H1 (cell line): ENCODE results near the gene CREB3L1. TPM values are rescaled to one million over a fixed set of nuclear protein-coding genes. Genes with fewer than 3 reads are reported as not detected.

Source experiments
- CTCF ChIA-PET: fragments of 300-600 bp; sonication (Branson Sonifier 250); formaldehyde crosslinking; loops from one replicate; lab custom pipeline; 2021; ENCODE audit not compliant: partially characterized antibody; lab: Charles Lee
- POLR2A ChIA-PET: fragments of 300-600 bp; sonication (Branson Sonifier 250); formaldehyde crosslinking; loops from one replicate; lab custom pipeline; 2021; ENCODE audit warnings: inconsistent platforms; ENCODE audit not compliant: partially characterized antibody; lab: Charles Lee
- DNase-seq, 2 experiments: peaks; one replicate each; pipeline versions ENCODE4 v3.0.0 to v3.0.0-alpha.2; 2010 to 2022; ENCODE audit warnings: low spot score in 2 of 2, low read depth in 1 of 2, mixed read lengths in 1 of 2
- FAIRE-seq: peaks from 2 replicates; lab custom pipeline; 2011; peaks lifted over from hg19 to GRCh38; lab: Jason Lieb, UNC
- H2AFZ ChIP-seq: 2 replicates; pipeline ENCODE4 v1.8.1; 2012; ENCODE audit warnings: low read length, inconsistent platforms
- H2AK5ac ChIP-seq: 2 replicates; pipeline ENCODE4 v1.6.1; 2013; ENCODE audit warnings: low read depth, low read length
- H2BK120ac ChIP-seq: replicated peaks from 2 replicates; pipeline ENCODE3; 2013; ENCODE audit warnings: low read depth, low read length, inconsistent platforms
- H2BK12ac ChIP-seq: 2 replicates; pipeline ENCODE4 v1.6.1; 2013; ENCODE audit warnings: low read depth, low read length
- H2BK15ac ChIP-seq: 2 replicates; pipeline ENCODE4 v1.6.1; 2013; ENCODE audit warnings: low read length
- H2BK20ac ChIP-seq: 2 replicates; pipeline ENCODE4 v1.6.1; 2013; ENCODE audit warnings: low read length
- H2BK5ac ChIP-seq: 2 replicates; pipeline ENCODE4 v1.6.1; 2013; ENCODE audit warnings: low read depth, low read length
- H3K14ac ChIP-seq: 2 replicates; pipeline ENCODE4 v1.6.1; 2013; ENCODE audit warnings: inconsistent platforms; ENCODE audit not compliant: insufficient read length
- H3K18ac ChIP-seq: 2 replicates; pipeline ENCODE4 v1.6.1; 2013; ENCODE audit warnings: low read length; ENCODE audit errors: extremely low read depth
- H3K23ac ChIP-seq: 2 replicates; pipeline ENCODE4 v1.6.1; 2013; ENCODE audit warnings: inconsistent platforms; ENCODE audit not compliant: insufficient read length
- H3K23me2 ChIP-seq: 2 replicates; pipeline ENCODE4 v1.6.1; 2013; ENCODE audit warnings: low read depth, low read length
- H3K27ac ChIP-seq: 2 replicates; pipeline ENCODE4 v1.6.1; 2011; ENCODE audit warnings: low read depth, low read length, inconsistent platforms
- H3K27me3 ChIP-seq, 4 experiments: replicated peaks in 1 of 4; 1 replicate in 1 of 4; 2 replicates in 3 of 4; pipeline versions ENCODE4 v1.6.1 to v1.8.1; 2011 to 2013; ENCODE audit warnings: low read length in 3 of 4, mild to moderate bottlenecking in 3 of 4, inconsistent platforms in 2 of 4, mixed read lengths in 2 of 4, moderate library complexity in 1 of 4; ENCODE audit not compliant: control insufficient read depth in 3 of 4, insufficient read depth in 3 of 4; ENCODE audit errors: extremely low read depth in 1 of 4
- H3K36me3 ChIP-seq, 4 experiments: 2 replicates each; pipeline versions ENCODE4 v1.6.1 to v1.8.1; 2011 to 2013; ENCODE audit warnings: mild to moderate bottlenecking in 4 of 4, low read length in 3 of 4, moderate library complexity in 2 of 4, control low read depth in 1 of 4, inconsistent platforms in 1 of 4; ENCODE audit not compliant: insufficient read depth in 4 of 4, control insufficient read depth in 2 of 4
- H3K4ac ChIP-seq: replicated peaks from 2 replicates; pipeline ENCODE3; 2013; ENCODE audit warnings: low read length, low read depth, mixed read lengths, inconsistent platforms; ENCODE audit not compliant: insufficient read length
- H3K4me1 ChIP-seq, 4 experiments: replicated peaks in 1 of 4; 1 replicate in 1 of 4; 2 replicates in 3 of 4; pipeline versions ENCODE4 v1.6.1 to v1.8.1; 2011 to 2013; ENCODE audit warnings: low read length in 3 of 4, inconsistent platforms in 2 of 4, mixed read lengths in 1 of 4; ENCODE audit not compliant: insufficient read depth in 4 of 4, control insufficient read depth in 3 of 4
- H3K4me2 ChIP-seq, 2 experiments: 2 replicates each; pipeline versions ENCODE4 v1.6.1 to v1.8.1; 2011 to 2013; ENCODE audit warnings: low read depth in 2 of 2, low read length in 2 of 2, control low read depth in 1 of 2, inconsistent platforms in 1 of 2, mild to moderate bottlenecking in 1 of 2; ENCODE audit not compliant: insufficient read depth in 1 of 2
- H3K4me3 ChIP-seq, 4 experiments: fragments of 200-600, 300-600 bp in 1 of 4; sonication (generic), shearing (Covaris generic), sonication (Bioruptor Twin) in 1 of 4; 2 replicates each; pipeline versions ENCODE4 v1.5.1 to v1.8.1; 2011 to 2016; ENCODE audit warnings: low read length in 4 of 4, low read depth in 3 of 4, control low read depth in 2 of 4, inconsistent platforms in 2 of 4, mild to moderate bottlenecking in 2 of 4, mixed read lengths in 1 of 4, moderate library complexity in 1 of 4; ENCODE audit not compliant: insufficient read depth in 2 of 4; ENCODE audit errors: extremely low read depth in 1 of 4
- H3K56ac ChIP-seq: replicated peaks from 2 replicates; pipeline ENCODE3; 2013; ENCODE audit warnings: low read depth, mild to moderate bottlenecking, mixed read lengths, low read length, inconsistent platforms; ENCODE audit not compliant: insufficient read length
- H3K79me1 ChIP-seq: 2 replicates; pipeline ENCODE4 v1.6.1; 2013; ENCODE audit warnings: low read depth, low read length, control low read depth
- H3K79me2 ChIP-seq, 2 experiments: 2 replicates each; pipeline versions ENCODE4 v1.6.1 to v1.8.1; 2012 to 2013; ENCODE audit warnings: low read length in 2 of 2, mild to moderate bottlenecking in 2 of 2, inconsistent platforms in 1 of 2; ENCODE audit not compliant: insufficient read depth in 2 of 2, control insufficient read depth in 1 of 2
- H3K9ac ChIP-seq, 4 experiments: replicated peaks in 1 of 4; 1 replicate in 1 of 4; 2 replicates in 3 of 4; pipeline versions ENCODE4 v1.6.1 to v1.8.1; 2011 to 2013; ENCODE audit warnings: low read depth in 3 of 4, low read length in 3 of 4, control low read depth in 2 of 4, mild to moderate bottlenecking in 2 of 4, moderate library complexity in 2 of 4, inconsistent platforms in 1 of 4; ENCODE audit errors: extremely low read depth in 1 of 4
- H3K9me3 ChIP-seq, 2 experiments: 2 replicates each; pipeline versions ENCODE4 v1.6.1 to v1.8.1; 2012 to 2013; ENCODE audit warnings: mild to moderate bottlenecking in 2 of 2, moderate library complexity in 2 of 2, control low read depth in 1 of 2, inconsistent platforms in 1 of 2, low read depth in 1 of 2, low read length in 1 of 2, mixed read lengths in 1 of 2; ENCODE audit not compliant: insufficient read depth in 2 of 2
- H4K20me1 ChIP-seq, 2 experiments: replicated peaks in 1 of 2; 2 replicates each; pipeline versions ENCODE3 to v1.8.1; 2011 to 2013; ENCODE audit warnings: inconsistent platforms in 2 of 2, low read length in 2 of 2, mild to moderate bottlenecking in 1 of 2; ENCODE audit not compliant: insufficient read depth in 2 of 2, control insufficient read depth in 1 of 2
- H4K5ac ChIP-seq: 2 replicates; pipeline ENCODE4 v1.6.1; 2013; ENCODE audit warnings: low read length, low read depth, mixed read lengths, inconsistent platforms; ENCODE audit not compliant: insufficient read length
- H4K8ac ChIP-seq: 2 replicates; pipeline ENCODE4 v1.8.0; 2013; ENCODE audit warnings: mild to moderate bottlenecking, moderate library complexity, low read length, inconsistent platforms; ENCODE audit not compliant: insufficient read depth; ENCODE audit errors: extremely low read depth
- H4K91ac ChIP-seq: replicated peaks from 2 replicates; pipeline ENCODE3; 2013; ENCODE audit warnings: low read length, mixed read lengths, inconsistent platforms; ENCODE audit not compliant: insufficient read length
- ASH2L ChIP-seq: fragments of 200-600, 300-600 bp; sonication (generic); IDR thresholded peaks from one replicate; pipeline ENCODE4 v1.7.1; 2017; ENCODE audit warnings: low read length
- EZH2 ChIP-seq: fragments of 200-600 bp; sonication (generic); IDR thresholded peaks from 2 replicates; pipeline ENCODE4 v1.7.1; 2012; ENCODE audit warnings: low read depth, mild to moderate bottlenecking, moderate library complexity, low read length, inconsistent platforms; ENCODE audit not compliant: severe bottlenecking
- GABPA ChIP-seq: IDR thresholded peaks from 2 replicates; pipeline ENCODE4 v1.6.1; 2011; ENCODE audit warnings: mild to moderate bottlenecking, low read length, moderate library complexity, borderline replicate concordance; ENCODE audit not compliant: insufficient read depth
- KDM5A ChIP-seq: fragments of 200-600 bp; IDR thresholded peaks from 2 replicates; pipeline ENCODE4 v1.7.1; 2012; ENCODE audit warnings: mild to moderate bottlenecking, low read length, inconsistent platforms, mixed read lengths
- MAX ChIP-seq: IDR thresholded peaks from 2 replicates; pipeline ENCODE4 v1.6.1; 2012; ENCODE audit warnings: inconsistent platforms
- RXRA ChIP-seq: IDR thresholded peaks from 2 replicates; pipeline ENCODE4 v1.6.1; 2011; ENCODE audit warnings: low read depth, mild to moderate bottlenecking, low read length, moderate library complexity; ENCODE audit not compliant: insufficient read depth
- SIX5 ChIP-seq: IDR thresholded peaks from 2 replicates; pipeline ENCODE4 v1.6.1; 2011; ENCODE audit warnings: mild to moderate bottlenecking, low read depth, low read length
- SP1 ChIP-seq: IDR thresholded peaks from 2 replicates; pipeline ENCODE4 v1.6.1; 2011; ENCODE audit warnings: low read depth, low read length
- SP4 ChIP-seq: IDR thresholded peaks from 2 replicates; pipeline ENCODE4 v1.6.1; 2012; ENCODE audit warnings: low read length, inconsistent platforms
- SRF ChIP-seq: IDR thresholded peaks from 2 replicates; pipeline ENCODE4 v1.6.1; 2011; ENCODE audit warnings: mild to moderate bottlenecking, low read depth, low read length, moderate library complexity
- TAF1 ChIP-seq: IDR thresholded peaks from 2 replicates; pipeline ENCODE4 v1.6.1; 2011; ENCODE audit warnings: mild to moderate bottlenecking, low read depth, low read length
- WGBS, 2 experiments: shearing (Covaris generic) in 1 of 2; methylation state at CpG; one replicate each; pipeline versions ENCODE4 v1.1.6 to v1.1.7; 2013 to 2015; ENCODE audit warnings: low lambda C conversion rate in 2 of 2, mixed read lengths in 2 of 2, inconsistent platforms in 1 of 2, low coverage in 1 of 2, missing lambda C conversion rate in 1 of 2; ENCODE audit not compliant: insufficient replicate concordance in 2 of 2, insufficient coverage in 1 of 2, insufficient read length in 1 of 2; ENCODE audit errors: extremely low coverage in 1 of 2, missing lambda C conversion rate in 1 of 2; 5-methylcytosine and 5-hydroxymethylcytosine counted together
- polyA plus RNA-seq, 7 experiments: library from polyadenylated mRNA; depleted of rRNA in 3 of 7; stranded (reverse) in 5 of 7; unstranded in 2 of 7; fragments of >200 nt in 5 of 7; fragments of 200-250 nt in 2 of 7; gene quantifications; 1 replicate in 5 of 7; 2 replicates in 1 of 7; 4 replicates in 1 of 7; pipeline versions ENCODE4 v1.2.1 to v1.2.3, GENCODE V29; 2011 to 2013; ENCODE audit warnings: missing spikeins in 2 of 7, mixed read lengths in 2 of 7
- total RNA-seq: library from RNA; stranded (reverse); fragmentation: NEBNext Ultra II Directional; extraction: Animal tissue kit (Norgen Biotek cat#: 25700); gene quantifications from 2 replicates; pipeline ENCODE4 v1.2.1, GENCODE V29; 2021
- TF ChIP-seq, protein P1 (sequence below), 3 experiments: IDR thresholded peaks; 1 replicate in 2 of 3; 2 replicates in 1 of 3; pipeline versions ENCODE4 v1.5.1 to v1.6.1; 2011; ENCODE audit warnings: low read length in 3 of 3, mild to moderate bottlenecking in 3 of 3, inconsistent platforms in 2 of 3, low read depth in 1 of 3, moderate library complexity in 1 of 3; ENCODE audit not compliant: insufficient read depth in 1 of 3; ENCODE audit errors: control extremely low read depth in 1 of 3

CREB3L1 gene
- total and polyA plus RNA-seq, 2 of the 8 experiments (the other 6 are each of a cell fraction or from before 2014, with no cell fraction given), result 4.1 to 12.7 TPM

- no peak overlapping the region for H2BK15ac ChIP-seq
- H3K56ac ChIP-seq, result no peak overlapping the region
- no peak overlapping the region for H4K5ac ChIP-seq
- no peak overlapping the region for H3K27ac ChIP-seq
- no peak overlapping the region for H3K4me3 ChIP-seq
- H3K9me3 ChIP-seq, result no peaks in the 10 kb centered on the region
- H3K27me3 ChIP-seq, result no peaks in the 10 kb centered on the region
- no peaks in the 10 kb centered on the region for H4K20me1 ChIP-seq
- H3K4ac ChIP-seq, result no peak overlapping the region
- H2AFZ ChIP-seq, result peak overlapping the region; percentile 92; the same call in 1 of the 2 replicates
- H2BK120ac ChIP-seq, result no peak overlapping the region
- H3K23ac ChIP-seq, result no peak overlapping the region
- no peaks in the 10 kb centered on the region for H3K36me3 ChIP-seq
- H3K9ac ChIP-seq, result no peak overlapping the region
- H3K23me2 ChIP-seq, result no peaks in the 10 kb centered on the region; the same call in 1 of the 2 replicates
- H4K8ac ChIP-seq, result no peak overlapping the region; the same call in 1 of the 2 replicates
- ChIA-PET POLR2A (interaction anchor here (1.0 to 1.9 kb wide), 4 partner anchors 22 to 31 kb away, joined by 3 to 9 read pairs (median 5); no protein-coding TSS in a partner anchor), CTCF (interaction anchor here (0.8 to 13.5 kb wide), 6 partner anchors 9 to 47 kb away, joined by 3 to 172 read pairs (median 6); partner anchors contain the start of gene CREB3L1)
- no peaks in the 10 kb centered on the region for H3K79me2 ChIP-seq
- DNase-seq (no peak), FAIRE-seq (no peak)
- 75% methylated on average over 9 of the region's 9 CpGs; no CpG with 5 or more reads in 1 of the 2 experiments for WGBS, 2 experiments
- H2AK5ac ChIP-seq, result no peak overlapping the region
- no peak overlapping the region for H3K18ac ChIP-seq
- H4K91ac ChIP-seq, result no peak overlapping the region
- H3K4me2 ChIP-seq, result no peak overlapping the region
- H3K14ac ChIP-seq, result no peak overlapping the region
- no peak overlapping the region for H2BK5ac ChIP-seq
- H2BK12ac ChIP-seq, result no peak overlapping the region
- H3K4me1 ChIP-seq, result 0 out of 7 replicates have a peak, but pooled peaks cover 0 to 2% (median 0%) of the 10 kb centered on the region in 4 experiments
- H3K79me1 ChIP-seq, result no peaks in the 10 kb centered on the region
- no peak overlapping the region for H2BK20ac ChIP-seq
- no peak for TF ChIP-seq SIX5
- no peak for TF ChIP-seq SP1
- TF ChIP-seq SP4, result no peak
- TF ChIP-seq ASH2L, result no peak
- TF ChIP-seq, protein P1, sequence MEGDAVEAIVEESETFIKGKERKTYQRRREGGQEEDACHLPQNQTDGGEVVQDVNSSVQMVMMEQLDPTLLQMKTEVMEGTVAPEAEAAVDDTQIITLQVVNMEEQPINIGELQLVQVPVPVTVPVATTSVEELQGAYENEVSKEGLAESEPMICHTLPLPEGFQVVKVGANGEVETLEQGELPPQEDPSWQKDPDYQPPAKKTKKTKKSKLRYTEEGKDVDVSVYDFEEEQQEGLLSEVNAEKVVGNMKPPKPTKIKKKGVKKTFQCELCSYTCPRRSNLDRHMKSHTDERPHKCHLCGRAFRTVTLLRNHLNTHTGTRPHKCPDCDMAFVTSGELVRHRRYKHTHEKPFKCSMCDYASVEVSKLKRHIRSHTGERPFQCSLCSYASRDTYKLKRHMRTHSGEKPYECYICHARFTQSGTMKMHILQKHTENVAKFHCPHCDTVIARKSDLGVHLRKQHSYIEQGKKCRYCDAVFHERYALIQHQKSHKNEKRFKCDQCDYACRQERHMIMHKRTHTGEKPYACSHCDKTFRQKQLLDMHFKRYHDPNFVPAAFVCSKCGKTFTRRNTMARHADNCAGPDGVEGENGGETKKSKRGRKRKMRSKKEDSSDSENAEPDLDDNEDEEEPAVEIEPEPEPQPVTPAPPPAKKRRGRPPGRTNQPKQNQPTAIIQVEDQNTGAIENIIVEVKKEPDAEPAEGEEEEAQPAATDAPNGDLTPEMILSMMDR (IDR thresholded peaks at IDR 0.05; ENCODE audit: control extremely low read depth in 1 of 3, insufficient read depth in 1 of 3, low read depth in 1 of 3, low read length in 3 of 3), result no peak; a peak in 1 of 4 replicates
- TF ChIP-seq GABPA, result no peak
- TF ChIP-seq KDM5A, result no peak
- no peak for TF ChIP-seq MAX
- TF ChIP-seq EZH2, result no peak
- no peak for TF ChIP-seq TAF1
- TF ChIP-seq RXRA, result no peak
- TF ChIP-seq SRF, result no peak
Measured at GRCh38 chr11:46264976-46265375, 12.5 kb upstream of the CREB3L1 start.
